Spleen (tissue), 11 donors: ENCODE measurements around the gene PRKCA. TPM values are rescaled to one million over a fixed set of nuclear protein-coding genes. Genes with fewer than 3 reads are reported as not detected.

Experiments
- DNase-seq: peaks from one replicate; pipeline ENCODE4 v3.0.0-alpha.2; 2020
- H3K27ac ChIP-seq, 8 donors: fragments of 200-600 bp; sonication (generic) in 7 of 8; 1 replicate in 4 of 8; 2 replicates in 4 of 8; pipeline versions ENCODE4 v1.5.0 to v1.8.0; 2016 to 2021; ENCODE audit warnings: inconsistent platforms in 4 of 8, mild to moderate bottlenecking in 4 of 8, moderate library complexity in 1 of 8
- H3K27me3 ChIP-seq, 7 donors: fragments of 200-600 bp; sonication (generic) in 6 of 7; replicated peaks in 1 of 7; 1 replicate in 4 of 7; 2 replicates in 3 of 7; pipeline versions ENCODE4 v1.5.0 to v1.8.0; 2016 to 2021; ENCODE audit warnings: inconsistent platforms in 3 of 7, mild to moderate bottlenecking in 1 of 7
- H3K36me3 ChIP-seq, 6 donors: fragments of 200-600 bp; sonication (generic) in 5 of 6; 1 replicate in 4 of 6; 2 replicates in 2 of 6; pipeline versions ENCODE4 v1.5.0 to v1.8.0; 2016 to 2021; ENCODE audit warnings: inconsistent platforms in 2 of 6
- H3K4me1 ChIP-seq, 6 donors: fragments of 200-600 bp; sonication (generic) in 5 of 6; 1 replicate in 3 of 6; 2 replicates in 3 of 6; pipeline versions ENCODE4 v1.5.0 to v1.8.0; 2016 to 2021; ENCODE audit warnings: inconsistent platforms in 3 of 6
- H3K4me3 ChIP-seq, 8 donors: fragments of 200-600 bp; sonication (generic) in 7 of 8; 1 replicate in 4 of 8; 2 replicates in 4 of 8; pipeline versions ENCODE4 v1.5.0 to v1.8.0; 2016 to 2021; ENCODE audit warnings: inconsistent platforms in 4 of 8, mild to moderate bottlenecking in 4 of 8, moderate library complexity in 2 of 8
- H3K9me3 ChIP-seq, 8 donors: fragments of 200-600 bp; sonication (generic) in 7 of 8; 1 replicate in 4 of 8; 2 replicates in 4 of 8; pipeline versions ENCODE4 v1.5.0 to v1.8.0; 2016 to 2021; ENCODE audit warnings: inconsistent platforms in 4 of 8
- CTCF ChIP-seq, 11 experiments: fragments of 200-600 bp in 7 of 11; fragments of 450-650 bp in 4 of 11; sonication (generic) in 4 of 11; IDR thresholded peaks in 8 of 11; conservative IDR thresholded peaks in 3 of 11; 1 replicate in 7 of 11; 2 replicates in 4 of 11; pipeline versions ENCODE4 v1.4.0 to v1.8.0; 2016 to 2021; ENCODE audit warnings: antibody characterized with exemption in 11 of 11, inconsistent platforms in 4 of 11, mild to moderate bottlenecking in 1 of 11
- POLR2A ChIP-seq, 3 donors: fragments of 450-650 bp; IDR thresholded peaks; one replicate each; pipeline ENCODE4 v1.5.1; 2017; ENCODE audit warnings: antibody characterized with exemption in 3 of 3, mild to moderate bottlenecking in 1 of 3
- POLR2AphosphoS5 ChIP-seq, 3 donors: sonication (generic); formaldehyde crosslinking; IDR thresholded peaks; one replicate each; pipeline ENCODE4 v1.5.1; 2017; ENCODE audit warnings: antibody characterized with exemption in 3 of 3
- WGBS, 5 donors: extraction: QIAGEN DNeasy Blood & Tissue Kit in 3 of 5; methylation state at CpG; one replicate each; pipeline versions ENCODE4 v1.1.5 to v1.1.7; 2013 to 2018; 5-methylcytosine and 5-hydroxymethylcytosine counted together
- intact Hi-C: fragments of 100-400 bp; cut with DNase I; formaldehyde crosslinking; loops from one replicate; pipeline ENCODE4 v1.15.0; 2023; ENCODE audit warnings: low total_unique reads
- polyA plus RNA-seq, 3 donors: library from polyadenylated mRNA; stranded (reverse); fragments of 200-250 nt; gene quantifications; one replicate each; pipeline ENCODE4 v1.2.1, GENCODE V29; 2013
- total RNA-seq, 7 donors: library from RNA; depleted of rRNA in 3 of 7; stranded (reverse); fragments of >200 nt in 3 of 7; fragmentation: NEBNext Ultra II Directional in 4 of 7; extraction: Animal tissue kit (Norgen Biotek cat#: 25700) in 4 of 7; gene quantifications; one replicate each; pipeline versions ENCODE4 v1.1.0 to v1.2.1, GENCODE V29; 2016 to 2021
- donor health status: healthy with polysubstance abuse.
- donor health status: DM: no; HTN: no; CAD: no; lungs with moderate emphysema.
- donor health status: DM: no; HTN: no; CAD: no.
- donor health status: Bipolar disorder and iron deficiency.
- donor health status: healthy.
- donor health status: DM: no; HTN: no; CAD: no.
- donor health status: DM: yes; HTN: yes; CAD: no.

The PRKCA gene
- total and polyA plus RNA-seq, 10 donors, result 1.7 to 59.7 (median 31.2) TPM

GRCh38 chr17:66469461-66469860, 167.0 kb downstream of the PRKCA start:
- H3K27ac ChIP-seq, result peak overlapping the region in 6 of 8 donors; percentile 48 to 70 (median 60)
- TF ChIP-seq POLR2AphosphoS5 (IDR thresholded peaks at IDR 0.05) (no peak), CTCF (IDR thresholded peaks at IDR 0.05 in 8 of 11, conservative IDR thresholded peaks at IDR 0.05 in 3 of 11) (no peak), POLR2A (IDR thresholded peaks at IDR 0.05) (no peak)
- no peak for DNase-seq
- H3K27me3 ChIP-seq, result no peaks in the 10 kb centered on the region
- no peak overlapping the region for H3K4me3 ChIP-seq
- 67 to 82% (median 78%) methylated on average over 1 of the region's 1 CpG for WGBS, 5 donors
- peaks cover 21 to 74% (median 52%) of the 10 kb centered on the region in 6 donors for H3K4me1 ChIP-seq
- no peaks in the 10 kb centered on the region for H3K9me3 ChIP-seq
- intact Hi-C loops, result no loop called here
- H3K36me3 ChIP-seq, result no peaks in the 10 kb centered on the region

- Histone ChIP-seq H3K9me3 (no peaks in the 10 kb centered on the region), H3K4me3 (no peak overlapping the region), H3K36me3 (no peaks in the 10 kb centered on the region), H3K27ac (peak overlapping the region in 4 of 8 donors; percentile 55 to 70 (median 62)), H3K4me1 (peaks cover 21 to 74% (median 52%) of the 10 kb centered on the region in 6 donors), H3K27me3 (no peaks in the 10 kb centered on the region)
- no peak for DNase-seq
- intact Hi-C loops, result no loop called here
- 45 to 73% (median 57%) methylated on average over 4 of the region's 4 CpGs for WGBS, 5 donors
- TF ChIP-seq CTCF (IDR thresholded peaks at IDR 0.05 in 8 of 11, conservative IDR thresholded peaks at IDR 0.05 in 3 of 11) (no peak), POLR2AphosphoS5 (IDR thresholded peaks at IDR 0.05) (no peak), POLR2A (IDR thresholded peaks at IDR 0.05) (no peak)
Measured at GRCh38 chr17:66469890-66470289, 167.5 kb downstream of the PRKCA start.

GRCh38 chr17:66472123-66472522, 169.7 kb downstream of the PRKCA start:
- H3K36me3 ChIP-seq, result no peaks in the 10 kb centered on the region
- intact Hi-C loops, result no loop called here
- no peak for DNase-seq
- WGBS, 5 donors, result 70 to 79% (median 74%) methylated on average over 4 of the region's 4 CpGs
- peaks cover 15 to 56% (median 40%) of the 10 kb centered on the region in 6 donors for H3K4me1 ChIP-seq
- no peaks in the 10 kb centered on the region for H3K27me3 ChIP-seq
- H3K4me3 ChIP-seq, result no peak overlapping the region
- H3K27ac ChIP-seq, result no peak overlapping the region
- H3K9me3 ChIP-seq, result no peaks in the 10 kb centered on the region
- TF ChIP-seq POLR2AphosphoS5 (IDR thresholded peaks at IDR 0.05) (no peak), POLR2A (IDR thresholded peaks at IDR 0.05) (no peak), CTCF (IDR thresholded peaks at IDR 0.05 in 8 of 11, conservative IDR thresholded peaks at IDR 0.05 in 3 of 11) (no peak)

GRCh38 chr17:66474258-66474657, 171.8 kb downstream of the PRKCA start:
- TF ChIP-seq CTCF (IDR thresholded peaks at IDR 0.05 in 8 of 11, conservative IDR thresholded peaks at IDR 0.05 in 3 of 11), result no peak
- no peak for TF ChIP-seq POLR2A (IDR thresholded peaks at IDR 0.05)
- no peak for TF ChIP-seq POLR2AphosphoS5 (IDR thresholded peaks at IDR 0.05)
- peaks cover 3 to 35% (median 20%) of the 10 kb centered on the region in 6 donors for H3K4me1 ChIP-seq
- no peak overlapping the region for H3K4me3 ChIP-seq
- WGBS, 5 donors, result 91 to 97% (median 95%) methylated on average over 1 of the region's 1 CpG
- DNase-seq, result no peak
- no peaks in the 10 kb centered on the region for H3K27me3 ChIP-seq
- no peaks in the 10 kb centered on the region for H3K36me3 ChIP-seq
- no peaks in the 10 kb centered on the region for H3K9me3 ChIP-seq
- intact Hi-C loops, result no loop called here
- no peak overlapping the region for H3K27ac ChIP-seq
